IMR-90 (cell line): Measurements from ENCODE around the gene CASTOR1. TPM values are rescaled to one million over a fixed set of nuclear protein-coding genes. Genes with fewer than 3 reads are reported as not detected.

Experiments
- ATAC-seq: fragments of 200-7000 bp; cut with Tn5 transposase; 2 replicates; pipeline ENCODE4 v1.9.1; 2020; ENCODE audit warnings: low read depth, mild to moderate bottlenecking, moderate library complexity
- BruUV-seq: library from RNA; stranded (reverse); fragments of 400-500 nt; replicated peaks from 2 replicates; lab custom pipeline; 2021; lab: Mats Ljungman, UMichigan
- CTCF ChIA-PET: fragments of 300-600 bp; formaldehyde crosslinking; extraction: SDS; loops from one replicate; lab custom pipeline; 2021; ENCODE audit warnings: antibody characterized with exemption; lab: Yijun Ruan, JAX
- POLR2A ChIA-PET: fragments of 300-600 bp; sonication (Branson Sonifier 250); formaldehyde crosslinking; loops from one replicate; lab custom pipeline; 2022; ENCODE audit warnings: antibody characterized with exemption; ENCODE audit not compliant: unreplicated experiment; lab: Charles Lee
- DNase-seq: peaks from one replicate; pipeline ENCODE4 v3.0.0; 2013
- H2AFZ ChIP-seq: replicated peaks from 2 replicates; pipeline ENCODE3; 2013; ENCODE audit warnings: low read length, mild to moderate bottlenecking; ENCODE audit not compliant: poor library complexity
- H2AK5ac ChIP-seq: 2 replicates; pipeline ENCODE4 v1.6.1; 2013; ENCODE audit warnings: low read depth, low read length, inconsistent platforms
- H2AK9ac ChIP-seq: replicated peaks from 2 replicates; pipeline ENCODE3; 2013; ENCODE audit warnings: mild to moderate bottlenecking, low read depth, low read length, moderate library complexity; ENCODE audit not compliant: poor library complexity
- H2BK120ac ChIP-seq: 2 replicates; pipeline ENCODE4 v1.6.1; 2013; ENCODE audit warnings: low read depth, low read length, inconsistent platforms
- H2BK15ac ChIP-seq: 3 replicates; pipeline ENCODE4 v1.6.1; 2013; ENCODE audit warnings: low read depth, low read length, inconsistent platforms
- H2BK20ac ChIP-seq: 2 replicates; pipeline ENCODE4 v1.6.1; 2013; ENCODE audit warnings: low read depth, mild to moderate bottlenecking, inconsistent platforms, low read length, moderate library complexity
- H2BK5ac ChIP-seq: 2 replicates; pipeline ENCODE4 v1.6.1; 2013; ENCODE audit warnings: mild to moderate bottlenecking, low read depth, low read length, inconsistent platforms; ENCODE audit not compliant: poor library complexity, severe bottlenecking
- H3K14ac ChIP-seq: replicated peaks from 2 replicates; pipeline ENCODE4 v1.6.1; 2013; ENCODE audit warnings: low read depth, low read length, inconsistent platforms
- H3K18ac ChIP-seq: 2 replicates; pipeline ENCODE4 v1.6.1; 2013; ENCODE audit warnings: low read depth, low read length, control low read depth
- H3K23ac ChIP-seq: 2 replicates; pipeline ENCODE4 v1.6.1; 2013; ENCODE audit warnings: low read depth, low read length, inconsistent platforms
- H3K27ac ChIP-seq: 2 replicates; pipeline ENCODE4 v1.5.1; 2013; ENCODE audit warnings: mild to moderate bottlenecking, control low read depth, low read length; ENCODE audit not compliant: insufficient read depth
- H3K27me3 ChIP-seq: 2 replicates; pipeline ENCODE4 v1.6.1; 2013; ENCODE audit warnings: low read length; ENCODE audit not compliant: control insufficient read depth, insufficient read depth
- H3K36me3 ChIP-seq: 2 replicates; pipeline ENCODE4 v1.6.1; 2013; ENCODE audit warnings: low read length, mixed read lengths; ENCODE audit not compliant: control insufficient read depth, insufficient read depth
- H3K4ac ChIP-seq: 2 replicates; pipeline ENCODE4 v1.6.1; 2013; ENCODE audit warnings: low read depth, low read length, inconsistent platforms
- H3K4me1 ChIP-seq: 2 replicates; pipeline ENCODE4 v1.6.1; 2013; ENCODE audit warnings: low read length, mixed read lengths; ENCODE audit not compliant: control insufficient read depth, insufficient read depth
- H3K4me2 ChIP-seq: 2 replicates; pipeline ENCODE4 v1.6.1; 2013; ENCODE audit warnings: low read depth, mild to moderate bottlenecking, control low read depth, low read length, moderate library complexity
- H3K4me3 ChIP-seq: 2 replicates; pipeline ENCODE4 v1.5.1; 2013; ENCODE audit warnings: low read depth, mild to moderate bottlenecking, control low read depth, low read length, moderate library complexity; ENCODE audit not compliant: insufficient read depth
- H3K56ac ChIP-seq: 2 replicates; pipeline ENCODE4 v1.6.1; 2013; ENCODE audit warnings: low read length, inconsistent platforms; ENCODE audit not compliant: insufficient read depth; ENCODE audit errors: extremely low read depth
- H3K79me1 ChIP-seq, 2 experiments: 2 replicates each; pipeline ENCODE4 v1.6.1; 2013; ENCODE audit warnings: low read length in 2 of 2, inconsistent platforms in 1 of 2, low read depth in 1 of 2
- H3K9ac ChIP-seq: 2 replicates; pipeline ENCODE4 v1.6.1; 2013; ENCODE audit warnings: low read depth, low read length, control low read depth
- H3K9me1 ChIP-seq: 2 replicates; pipeline ENCODE4 v1.6.1; 2013; ENCODE audit warnings: low read length, inconsistent platforms; ENCODE audit not compliant: insufficient read depth
- H3K9me3 ChIP-seq: 2 replicates; pipeline ENCODE4 v1.6.1; 2013; ENCODE audit warnings: low read length; ENCODE audit not compliant: control insufficient read depth, insufficient read depth
- H4K20me1 ChIP-seq: 2 replicates; pipeline ENCODE4 v1.6.1; 2013; ENCODE audit warnings: low read length, inconsistent platforms; ENCODE audit not compliant: insufficient read depth
- H4K5ac ChIP-seq: 2 replicates; pipeline ENCODE4 v1.6.1; 2013; ENCODE audit warnings: mild to moderate bottlenecking, low read depth, low read length, control low read depth
- H4K8ac ChIP-seq, 2 experiments: 2 replicates each; pipeline ENCODE4 v1.6.1; 2013; ENCODE audit warnings: low read depth in 2 of 2, low read length in 2 of 2, control low read depth in 1 of 2, inconsistent platforms in 1 of 2
- H4K91ac ChIP-seq: 2 replicates; pipeline ENCODE4 v1.6.1; 2013; ENCODE audit warnings: low read depth, low read length, inconsistent platforms; ENCODE audit not compliant: insufficient read depth
- MXI1 ChIP-seq: IDR thresholded peaks from 2 replicates; pipeline ENCODE4 v1.6.1; 2012; ENCODE audit warnings: low read depth, mild to moderate bottlenecking, low read length, moderate library complexity, borderline replicate concordance
- NFE2L2 ChIP-seq: fragments of 150-350 bp; IDR thresholded peaks from 2 replicates; pipeline ENCODE4 v1.6.1; 2016; ENCODE audit warnings: low read depth, mild to moderate bottlenecking, low read length
- RAD21 ChIP-seq: IDR thresholded peaks from 2 replicates; pipeline ENCODE4 v1.6.1; 2012; ENCODE audit warnings: low read length, improper control_type of control experiment
- RCOR1 ChIP-seq: IDR thresholded peaks from 2 replicates; pipeline ENCODE4 v1.6.1; 2012; ENCODE audit warnings: mild to moderate bottlenecking, low read length, improper control_type of control experiment; ENCODE audit not compliant: insufficient replicate concordance
- WGBS, 2 experiments: methylation state at CpG; one replicate each; pipeline versions ENCODE4 v1.1.5 to v1.1.7; 2013; ENCODE audit warnings: missing lambda C conversion rate in 2 of 2; ENCODE audit not compliant: insufficient read length in 1 of 2; ENCODE audit errors: extremely low coverage in 2 of 2; 5-methylcytosine and 5-hydroxymethylcytosine counted together
- dilution Hi-C: fragments of 300-500 bp; cut with HindIII; formaldehyde crosslinking; loops from one replicate; pipeline ENCODE4 v1.14.3; 2018; ENCODE audit warnings: low sequenced_read_pairs; ENCODE audit not compliant: unreplicated experiment
- in situ Hi-C: fragments of 300-500 bp; cut with MboI; formaldehyde crosslinking; loops from 3 replicates; pipeline ENCODE4 v1.14.3; 2019; ENCODE audit warnings: low sequenced_read_pairs, inconsistent platforms, mixed read lengths
- intact Hi-C: fragments of 100-400 bp; cut with micrococcal nuclease; formaldehyde crosslinking; loops from 2 replicates; pipeline ENCODE4 v1.10.0; 2022
- polyA plus RNA-seq, 3 experiments: library from polyadenylated mRNA; depleted of rRNA; stranded (reverse); fragments of >200 nt; gene quantifications; 2 replicates each; pipeline ENCODE4 v1.2.3, GENCODE V29; 2012; ENCODE audit warnings: low replicate concordance in 1 of 3
- total RNA-seq: library from RNA; depleted of rRNA; stranded (reverse); fragments of >200 nt; gene quantifications from 2 replicates; pipeline ENCODE4 v1.2.3, GENCODE V29; 2012
- TF ChIP-seq, protein P1 (sequence below): conservative IDR thresholded peaks from 2 replicates; pipeline ENCODE4 v1.5.1; 2012; ENCODE audit warnings: mild to moderate bottlenecking, low read depth, low read length, improper control_type of control experiment

CASTOR1 gene
- total and polyA plus RNA-seq, 2 of the 4 experiments (the other 2 are of a cell fraction) = 10.6 to 23.5 TPM

DNA sequence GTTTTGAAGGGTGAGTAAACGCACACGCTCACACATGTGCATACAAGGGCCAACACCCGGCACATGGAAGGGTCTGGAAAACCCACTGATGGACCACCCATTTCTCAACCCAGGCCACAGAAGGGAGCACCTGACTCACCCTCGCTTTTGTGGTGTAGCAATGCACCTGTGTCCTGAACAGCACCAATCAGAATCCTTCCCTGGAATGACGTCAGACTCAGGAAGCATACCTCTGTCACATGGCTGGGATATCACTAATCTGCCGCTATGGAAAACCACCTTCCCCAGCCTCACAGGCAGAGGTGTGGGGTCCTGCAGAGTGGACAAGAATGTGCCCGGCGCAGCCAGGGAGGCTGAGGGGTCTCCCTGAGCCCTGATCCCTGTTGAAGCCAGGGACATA lies 13.7 kb downstream of the CASTOR1 start:
- Histone ChIP-seq H3K36me3 (no peaks in the 10 kb centered on the region), H2AFZ (no peak overlapping the region), H2BK120ac (no peak overlapping the region), H4K5ac (no peak overlapping the region), H4K8ac (no peak overlapping the region), H3K23ac (no peak overlapping the region), H3K4me2 (no peak overlapping the region), H3K18ac (no peak overlapping the region), H3K9ac (no peak overlapping the region), H2BK5ac (no peak overlapping the region), H3K14ac (no peak overlapping the region), H3K27ac (no peak overlapping the region), H3K56ac (no peak overlapping the region), H3K4me3 (no peak overlapping the region), H3K79me1 (no peaks in the 10 kb centered on the region), H3K4ac (no peak overlapping the region), H2AK9ac (no peak overlapping the region), H3K9me3 (no peaks in the 10 kb centered on the region), H3K9me1 (peaks cover 8% of the 10 kb centered on the region), H2BK20ac (no peak overlapping the region), H3K27me3 (no peaks in the 10 kb centered on the region), H2BK15ac (no peak overlapping the region), H4K91ac (no peak overlapping the region), H2AK5ac (no peak overlapping the region; the same call in 1 of the 2 replicates), H4K20me1 (no peaks in the 10 kb centered on the region), H3K4me1 (peaks cover 9% of the 10 kb centered on the region)
- no peak for ATAC-seq
- 68% methylated on average over 6 of the region's 8 CpGs; no CpG with 5 or more reads in 1 of the 2 experiments for WGBS, 2 experiments
- no TSS peak for BruUV-seq
- intact Hi-C loops = no loop called here
- ChIA-PET CTCF (no interaction called here), POLR2A (no interaction called here)
- dilution Hi-C loops = no loop called here
- no peak for DNase-seq
- in situ Hi-C loops = no loop called here
- no peak for TF ChIP-seq RCOR1
- TF ChIP-seq MXI1 = no peak
- TF ChIP-seq RAD21 = no peak
- no peak for TF ChIP-seq NFE2L2
- TF ChIP-seq, protein P1, sequence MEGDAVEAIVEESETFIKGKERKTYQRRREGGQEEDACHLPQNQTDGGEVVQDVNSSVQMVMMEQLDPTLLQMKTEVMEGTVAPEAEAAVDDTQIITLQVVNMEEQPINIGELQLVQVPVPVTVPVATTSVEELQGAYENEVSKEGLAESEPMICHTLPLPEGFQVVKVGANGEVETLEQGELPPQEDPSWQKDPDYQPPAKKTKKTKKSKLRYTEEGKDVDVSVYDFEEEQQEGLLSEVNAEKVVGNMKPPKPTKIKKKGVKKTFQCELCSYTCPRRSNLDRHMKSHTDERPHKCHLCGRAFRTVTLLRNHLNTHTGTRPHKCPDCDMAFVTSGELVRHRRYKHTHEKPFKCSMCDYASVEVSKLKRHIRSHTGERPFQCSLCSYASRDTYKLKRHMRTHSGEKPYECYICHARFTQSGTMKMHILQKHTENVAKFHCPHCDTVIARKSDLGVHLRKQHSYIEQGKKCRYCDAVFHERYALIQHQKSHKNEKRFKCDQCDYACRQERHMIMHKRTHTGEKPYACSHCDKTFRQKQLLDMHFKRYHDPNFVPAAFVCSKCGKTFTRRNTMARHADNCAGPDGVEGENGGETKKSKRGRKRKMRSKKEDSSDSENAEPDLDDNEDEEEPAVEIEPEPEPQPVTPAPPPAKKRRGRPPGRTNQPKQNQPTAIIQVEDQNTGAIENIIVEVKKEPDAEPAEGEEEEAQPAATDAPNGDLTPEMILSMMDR = no peak
